AG09309 (cell line): ENCODE data around the gene NOXA1.

Experiments used
- DNase-seq: peaks from one replicate; pipeline ENCODE4 v3.0.0-alpha.2; 2010; ENCODE audit warnings: low read depth
- H3K4me3 ChIP-seq: 2 replicates; pipeline ENCODE4 v1.5.1; 2011; ENCODE audit warnings: mild to moderate bottlenecking, low read depth, low read length, moderate library complexity; ENCODE audit not compliant: control insufficient read depth
- TF ChIP-seq, protein P1 (sequence below): IDR thresholded peaks from 2 replicates; pipeline ENCODE4 v1.5.1; 2011; ENCODE audit warnings: mild to moderate bottlenecking, low read depth, low read length, inconsistent platforms; ENCODE audit not compliant: insufficient read depth, control insufficient read depth; ENCODE audit errors: missing control alignments

NOXA1 gene

GRCh38 chr9:137428841-137429545 lies 5.8 kb downstream of the NOXA1 start:
- no peak for DNase-seq
- TF ChIP-seq, protein P1, sequence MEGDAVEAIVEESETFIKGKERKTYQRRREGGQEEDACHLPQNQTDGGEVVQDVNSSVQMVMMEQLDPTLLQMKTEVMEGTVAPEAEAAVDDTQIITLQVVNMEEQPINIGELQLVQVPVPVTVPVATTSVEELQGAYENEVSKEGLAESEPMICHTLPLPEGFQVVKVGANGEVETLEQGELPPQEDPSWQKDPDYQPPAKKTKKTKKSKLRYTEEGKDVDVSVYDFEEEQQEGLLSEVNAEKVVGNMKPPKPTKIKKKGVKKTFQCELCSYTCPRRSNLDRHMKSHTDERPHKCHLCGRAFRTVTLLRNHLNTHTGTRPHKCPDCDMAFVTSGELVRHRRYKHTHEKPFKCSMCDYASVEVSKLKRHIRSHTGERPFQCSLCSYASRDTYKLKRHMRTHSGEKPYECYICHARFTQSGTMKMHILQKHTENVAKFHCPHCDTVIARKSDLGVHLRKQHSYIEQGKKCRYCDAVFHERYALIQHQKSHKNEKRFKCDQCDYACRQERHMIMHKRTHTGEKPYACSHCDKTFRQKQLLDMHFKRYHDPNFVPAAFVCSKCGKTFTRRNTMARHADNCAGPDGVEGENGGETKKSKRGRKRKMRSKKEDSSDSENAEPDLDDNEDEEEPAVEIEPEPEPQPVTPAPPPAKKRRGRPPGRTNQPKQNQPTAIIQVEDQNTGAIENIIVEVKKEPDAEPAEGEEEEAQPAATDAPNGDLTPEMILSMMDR, result no peak
- H3K4me3 ChIP-seq, result no peak overlapping the region

GRCh38 chr9:137429546-137429890 lies 6.3 kb downstream of the NOXA1 start:
- H3K4me3 ChIP-seq, result no peak overlapping the region
- TF ChIP-seq, protein P1, result no peak
- DNase-seq, result no peak

GRCh38 chr9:137429974-137430722 lies 7.0 kb downstream of the NOXA1 start:
- no peak for DNase-seq
- no peak overlapping the region for H3K4me3 ChIP-seq
- TF ChIP-seq, protein P1, result no peak

DNA sequence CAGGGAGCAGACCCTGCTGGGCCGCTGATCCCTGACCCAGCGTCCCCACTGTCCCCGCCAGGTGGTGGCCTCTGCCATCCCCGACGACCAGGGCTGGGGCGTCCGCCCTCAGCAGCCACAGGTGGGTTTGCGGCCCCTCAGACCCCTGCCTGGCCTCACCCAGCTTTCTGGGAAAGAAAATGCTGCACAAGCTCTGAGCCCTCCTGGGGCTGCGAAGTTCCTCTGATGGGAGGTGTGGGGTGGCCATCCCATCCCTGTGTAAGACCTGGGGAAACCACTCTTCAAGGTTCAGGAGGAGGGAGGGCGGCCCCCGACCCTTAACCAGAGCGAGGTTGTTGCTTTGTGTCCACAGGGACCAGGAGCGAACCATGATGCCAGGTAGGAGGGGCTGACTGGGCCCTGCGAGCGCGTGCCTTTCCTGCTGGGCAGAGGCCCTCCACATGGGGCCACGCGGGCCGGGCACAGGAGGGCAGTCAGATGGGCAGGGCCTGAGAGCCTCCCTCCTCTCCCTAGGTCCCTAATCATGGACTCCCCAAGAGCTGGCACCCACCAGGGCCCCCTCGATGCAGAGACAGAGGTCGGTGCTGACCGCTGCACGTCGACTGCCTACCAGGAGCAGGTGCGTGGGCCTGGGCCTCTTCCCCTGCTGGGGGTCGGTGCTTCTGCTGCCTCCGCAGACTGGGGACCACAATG lies 7.7 kb downstream of the NOXA1 start:
- TF ChIP-seq, protein P1, result no peak
- no peak overlapping the region for H3K4me3 ChIP-seq

GRCh38 chr9:137431416-137431931 lies 8.3 kb downstream of the NOXA1 start:
- H3K4me3 ChIP-seq, result no peak overlapping the region
- DNase-seq, result no peak
- TF ChIP-seq, protein P1, result no peak

More for the DNA sequence above, 7.7 kb downstream of the NOXA1 start:
- no peak for DNase-seq

- TF ChIP-seq, protein P1, result no peak
- DNase-seq, result no peak
- H3K4me3 ChIP-seq, result no peak overlapping the region
Measured at GRCh38 chr9:137432687-137433348, 9.6 kb downstream of the NOXA1 start.
